MM.1S (cell line): ENCODE data around the gene ANO10.

ENCODE experiments used
- CTCF ChIP-seq: fragments of 300-600 bp; sonication (generic); IDR thresholded peaks from 2 replicates; pipeline ENCODE4 v1.5.1; 2016; ENCODE audit warnings: antibody characterized with exemption, low read length, mixed read lengths
- EZH2 ChIP-seq: fragments of 300-600 bp; sonication (generic); optimal IDR thresholded peaks from 2 replicates; pipeline ENCODE3; 2017; ENCODE audit warnings: low read depth, mild to moderate bottlenecking, antibody characterized with exemption, low read length, mixed read lengths
- EZH2phosphoT487 ChIP-seq: fragments of 300-600 bp; sonication (generic); IDR thresholded peaks from 2 replicates; pipeline ENCODE4 v1.6.1; 2018; ENCODE audit warnings: antibody characterized with exemption, low read length

- TF ChIP-seq EZH2phosphoT487 (no peak), CTCF (no peak), EZH2 (no peak)
These were observed 3.7 kb downstream of the ANO10 start for GRCh38 chr3:43618142-43618541.
